Measurements from ENCODE around the gene KRTAP5-3.

- TF ChIP-seq CTCF (tag by site-specific recombination; IDR thresholded peaks at IDR 0.05) (no peak), KLF10 (tag by site-specific recombination; IDR thresholded peaks at IDR 0.05) (no peak)
Measured at GRCh38 chr11:1561266-1561665, 47.0 kb downstream of the KRTAP5-3 start.

Measured in HEK293 (cell line).